HUES6 (cell line): ENCODE results near the gene SPAG7.

Source experiments
- H3K27ac ChIP-seq: 2 replicates; pipeline ENCODE4 v1.7.0; 2013; ENCODE audit warnings: low read depth, mild to moderate bottlenecking, low read length, inconsistent platforms
- H3K27me3 ChIP-seq: 2 replicates; pipeline ENCODE4 v1.6.1; 2013; ENCODE audit warnings: low read length; ENCODE audit not compliant: control insufficient read depth, insufficient read depth
- H3K36me3 ChIP-seq: 2 replicates; pipeline ENCODE4 v1.6.1; 2013; ENCODE audit warnings: low read length; ENCODE audit not compliant: control insufficient read depth, insufficient read depth
- H3K4me1 ChIP-seq: 2 replicates; pipeline ENCODE4 v1.6.1; 2013; ENCODE audit warnings: low read length; ENCODE audit not compliant: control insufficient read depth, insufficient read depth
- H3K4me3 ChIP-seq: 2 replicates; pipeline ENCODE4 v1.5.1; 2013; ENCODE audit warnings: low read depth, low read length
- H3K9ac ChIP-seq: one replicate; pipeline ENCODE4 v1.6.1; 2013; ENCODE audit warnings: mild to moderate bottlenecking, low read length
- H3K9me3 ChIP-seq: 2 replicates; pipeline ENCODE4 v1.6.1; 2013; ENCODE audit warnings: low read depth, low read length; ENCODE audit not compliant: control insufficient read depth, insufficient read depth

SPAG7 gene

GRCh38 chr17:4960279-4960922 lies 7.2 kb downstream of the SPAG7 start:
- Histone ChIP-seq H3K4me3 (no peak overlapping the region), H3K9ac (no peak overlapping the region), H3K4me1 (peaks cover 17% of the 10 kb centered on the region), H3K27ac (no peak overlapping the region), H3K36me3 (peaks cover 22% of the 10 kb centered on the region), H3K27me3 (no peaks in the 10 kb centered on the region), H3K9me3 (peaks cover 3% of the 10 kb centered on the region; the same call in 1 of the 2 replicates)

GRCh38 chr17:4959261-4959965 lies 8.2 kb downstream of the SPAG7 start:
- Histone ChIP-seq H3K27ac (no peak overlapping the region), H3K4me3 (no peak overlapping the region), H3K36me3 (peaks cover 19% of the 10 kb centered on the region)

GRCh38 chr17:4958102-4958501 lies 9.5 kb downstream of the SPAG7 start:
- H3K9me3 ChIP-seq: no peaks in the 10 kb centered on the region
- H3K27ac ChIP-seq: no peak overlapping the region
- H3K4me3 ChIP-seq: no peak overlapping the region
- peaks cover 25% of the 10 kb centered on the region for H3K4me1 ChIP-seq
- no peaks in the 10 kb centered on the region for H3K27me3 ChIP-seq
- no peak overlapping the region for H3K9ac ChIP-seq
- H3K36me3 ChIP-seq: peaks cover 19% of the 10 kb centered on the region

More at GRCh38 chr17:4959261-4959965, 8.2 kb downstream of the SPAG7 start:
- Histone ChIP-seq H3K9me3 (no peaks in the 10 kb centered on the region), H3K4me1 (peaks cover 17% of the 10 kb centered on the region), H3K9ac (no peak overlapping the region), H3K27me3 (no peaks in the 10 kb centered on the region)

GRCh38 chr17:4956493-4957061 lies 11.0 kb downstream of the SPAG7 start:
- Histone ChIP-seq H3K9ac (no peak overlapping the region), H3K36me3 (peaks cover 19% of the 10 kb centered on the region), H3K27ac (no peak overlapping the region), H3K4me1 (peaks cover 35% of the 10 kb centered on the region), H3K9me3 (no peaks in the 10 kb centered on the region), H3K27me3 (no peaks in the 10 kb centered on the region), H3K4me3 (no peak overlapping the region)

GRCh38 chr17:4955091-4955490 lies 12.5 kb downstream of the SPAG7 start:
- Histone ChIP-seq H3K36me3 (peaks cover 11% of the 10 kb centered on the region), H3K9me3 (no peaks in the 10 kb centered on the region), H3K4me3 (no peak overlapping the region), H3K27me3 (no peaks in the 10 kb centered on the region), H3K9ac (no peak overlapping the region), H3K27ac (no peak overlapping the region), H3K4me1 (peaks cover 40% of the 10 kb centered on the region)

- Histone ChIP-seq H3K27ac (no peak overlapping the region), H3K9ac (peak overlapping the region; percentile 38), H3K27me3 (no peaks in the 10 kb centered on the region), H3K4me3 (no peak overlapping the region), H3K36me3 (no peaks in the 10 kb centered on the region; the same call in 1 of the 2 replicates), H3K4me1 (peaks cover 31% of the 10 kb centered on the region), H3K9me3 (no peaks in the 10 kb centered on the region)
Measured at GRCh38 chr17:4953451-4953961, 14.1 kb downstream of the SPAG7 start.

GRCh38 chr17:4951486-4951885 lies 16.1 kb downstream of the SPAG7 start:
- Histone ChIP-seq H3K9me3 (no peaks in the 10 kb centered on the region), H3K9ac (peak overlapping the region; percentile 86), H3K27ac (no peak overlapping the region), H3K4me3 (peak overlapping the region; percentile 65), H3K4me1 (peaks cover 35% of the 10 kb centered on the region), H3K27me3 (no peaks in the 10 kb centered on the region), H3K36me3 (peaks cover 14% of the 10 kb centered on the region)

GRCh38 chr17:4950746-4951204 lies 16.8 kb downstream of the SPAG7 start, which contains the start of gene ENO3:
Gene ENO3, plus strand, starts transcription at chr17:4951119. Its CDS starts 711 bp downstream, at chr17:4951830.
- Histone ChIP-seq H3K4me3 (peak within 1 kb of the TSS; percentile 65), H3K4me1 (peaks cover 41% of the 10 kb centered on the region), H3K9ac (peak within 1 kb of the TSS; percentile 86), H3K9me3 (no peaks in the 10 kb centered on the region), H3K27me3 (no peaks in the 10 kb centered on the region), H3K36me3 (peaks cover 21% of the 10 kb centered on the region), H3K27ac (peak within 1 kb of the TSS; percentile 99)

GRCh38 chr17:4950075-4950745 lies 17.4 kb downstream of the SPAG7 start:
- H3K4me1 ChIP-seq: peaks cover 46% of the 10 kb centered on the region
- H3K9me3 ChIP-seq: no peaks in the 10 kb centered on the region
- peak overlapping the region; percentile 86 for H3K9ac ChIP-seq
- no peaks in the 10 kb centered on the region for H3K27me3 ChIP-seq
- peak overlapping the region; percentile 99 for H3K27ac ChIP-seq
- peaks cover 27% of the 10 kb centered on the region for H3K36me3 ChIP-seq
- peak overlapping the region; percentile 65 for H3K4me3 ChIP-seq

- H3K9me3 ChIP-seq: no peaks in the 10 kb centered on the region
- H3K4me1 ChIP-seq: peaks cover 53% of the 10 kb centered on the region
- peak overlapping the region; percentile 95 for H3K4me3 ChIP-seq
- peak overlapping the region; percentile 99 for H3K27ac ChIP-seq
- peaks cover 34% of the 10 kb centered on the region for H3K36me3 ChIP-seq
- peak overlapping the region; percentile 96 for H3K9ac ChIP-seq
- H3K27me3 ChIP-seq: no peaks in the 10 kb centered on the region
Measured at GRCh38 chr17:4949321-4950074, 18.1 kb downstream of the SPAG7 start.
